ENCODE data around the gene MAGI2. TPM values are rescaled to one million over a fixed set of nuclear protein-coding genes. Genes with fewer than 3 reads are reported as not detected.

The MAGI2 gene
- total RNA-seq, 1 donor from 2014 or later, result 11.4 TPM

DNA sequence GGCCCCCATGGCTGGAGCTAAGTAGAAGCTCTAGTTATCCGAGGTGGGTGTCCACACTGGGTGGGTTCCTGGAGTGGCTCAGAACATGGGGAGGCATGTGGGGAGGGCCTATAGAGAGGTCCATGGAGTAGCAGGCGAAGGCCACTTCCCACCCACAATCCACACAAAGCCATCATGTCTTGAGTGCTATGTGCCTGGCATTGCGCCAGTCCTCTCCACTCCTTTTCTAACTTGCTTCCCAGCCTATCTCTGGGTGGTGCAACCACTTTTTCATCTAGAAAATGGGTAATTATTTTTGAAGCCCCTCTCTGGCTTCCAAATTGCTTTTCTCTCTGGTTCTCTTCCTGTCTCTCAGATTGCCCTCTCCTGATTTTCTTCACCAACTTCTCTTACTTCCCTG lies 1391.3 kb downstream of the MAGI2 start:
- no peak for DNase-seq (ENCODE audit: low spot score, unreplicated experiment)
- Mint-ChIP-seq H3K4me3 (ENCODE audit: low read depth) (no peak overlapping the region), H3K36me3 (ENCODE audit: insufficient read depth) (no peaks in the 10 kb centered on the region), H3K27ac (no peak overlapping the region), H3K27me3 (peaks cover 5% of the 10 kb centered on the region), H3K9me3 (ENCODE audit: low read depth) (no peaks in the 10 kb centered on the region), H3K4me1 (ENCODE audit: low read depth) (peaks cover 5% of the 10 kb centered on the region)
- TF ChIP-seq, protein P1, sequence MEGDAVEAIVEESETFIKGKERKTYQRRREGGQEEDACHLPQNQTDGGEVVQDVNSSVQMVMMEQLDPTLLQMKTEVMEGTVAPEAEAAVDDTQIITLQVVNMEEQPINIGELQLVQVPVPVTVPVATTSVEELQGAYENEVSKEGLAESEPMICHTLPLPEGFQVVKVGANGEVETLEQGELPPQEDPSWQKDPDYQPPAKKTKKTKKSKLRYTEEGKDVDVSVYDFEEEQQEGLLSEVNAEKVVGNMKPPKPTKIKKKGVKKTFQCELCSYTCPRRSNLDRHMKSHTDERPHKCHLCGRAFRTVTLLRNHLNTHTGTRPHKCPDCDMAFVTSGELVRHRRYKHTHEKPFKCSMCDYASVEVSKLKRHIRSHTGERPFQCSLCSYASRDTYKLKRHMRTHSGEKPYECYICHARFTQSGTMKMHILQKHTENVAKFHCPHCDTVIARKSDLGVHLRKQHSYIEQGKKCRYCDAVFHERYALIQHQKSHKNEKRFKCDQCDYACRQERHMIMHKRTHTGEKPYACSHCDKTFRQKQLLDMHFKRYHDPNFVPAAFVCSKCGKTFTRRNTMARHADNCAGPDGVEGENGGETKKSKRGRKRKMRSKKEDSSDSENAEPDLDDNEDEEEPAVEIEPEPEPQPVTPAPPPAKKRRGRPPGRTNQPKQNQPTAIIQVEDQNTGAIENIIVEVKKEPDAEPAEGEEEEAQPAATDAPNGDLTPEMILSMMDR (IDR thresholded peaks at IDR 0.05; ENCODE audit: unreplicated experiment), result no peak

DNA sequence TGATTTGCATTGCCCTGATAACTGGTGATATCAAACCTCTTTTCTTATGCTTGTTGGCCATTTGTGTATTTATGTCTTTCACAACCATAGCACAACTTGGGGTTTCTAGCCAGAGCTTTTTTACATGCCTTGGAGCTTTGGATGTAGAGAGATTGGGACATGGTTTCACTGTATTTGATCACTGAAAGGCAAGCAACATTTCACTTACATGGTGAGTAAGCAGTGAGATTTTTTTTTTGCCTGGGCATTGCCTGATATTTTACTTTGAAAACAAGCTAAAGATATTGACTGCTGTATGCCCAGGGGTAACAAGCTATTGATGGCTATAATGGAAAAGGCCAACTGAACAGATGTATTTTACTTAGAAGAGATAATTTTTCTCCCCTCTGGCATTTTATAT lies 1395.9 kb downstream of the MAGI2 start:
- Mint-ChIP-seq H3K4me3 (ENCODE audit: low read depth) (no peak overlapping the region), H3K27me3 (peaks cover 2% of the 10 kb centered on the region), H3K4me1 (ENCODE audit: low read depth) (peaks cover 12% of the 10 kb centered on the region), H3K9me3 (ENCODE audit: low read depth) (no peaks in the 10 kb centered on the region), H3K36me3 (ENCODE audit: insufficient read depth) (no peaks in the 10 kb centered on the region), H3K27ac (no peak overlapping the region)
- no peak for DNase-seq (ENCODE audit: low spot score, unreplicated experiment)
- TF ChIP-seq, protein P1 (IDR thresholded peaks at IDR 0.05; ENCODE audit: unreplicated experiment), result no peak

DNA sequence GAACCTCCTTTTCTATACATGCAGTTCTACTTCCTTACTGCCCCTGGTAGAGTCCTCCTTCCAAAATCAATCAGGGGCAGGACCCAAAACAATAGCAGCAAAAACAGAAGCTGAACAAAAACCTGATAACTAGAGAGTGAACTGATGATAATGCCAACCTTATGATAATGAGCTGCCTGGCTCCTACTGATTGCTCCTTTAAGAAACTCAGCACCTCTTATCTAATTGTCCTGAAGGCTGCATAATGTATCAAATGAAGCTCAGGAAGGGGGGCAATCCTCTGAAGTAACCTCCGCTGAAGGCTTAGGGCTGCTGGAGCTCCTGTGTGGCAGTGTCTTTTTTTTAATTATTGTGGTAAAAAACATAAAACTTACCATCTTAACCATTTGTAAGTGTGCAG lies 1397.9 kb downstream of the MAGI2 start:
- DNase-seq (ENCODE audit: low spot score, unreplicated experiment), result no peak
- H3K36me3 Mint-ChIP-seq (ENCODE audit: insufficient read depth), result no peaks in the 10 kb centered on the region
- no peaks in the 10 kb centered on the region for H3K9me3 Mint-ChIP-seq (ENCODE audit: low read depth)
- TF ChIP-seq, protein P1 (IDR thresholded peaks at IDR 0.05; ENCODE audit: unreplicated experiment), result no peak
- H3K4me3 Mint-ChIP-seq (ENCODE audit: low read depth), result peak overlapping the region; percentile 19
- H3K4me1 Mint-ChIP-seq (ENCODE audit: low read depth), result peaks cover 23% of the 10 kb centered on the region
- no peak overlapping the region for H3K27ac Mint-ChIP-seq
- no peaks in the 10 kb centered on the region for H3K27me3 Mint-ChIP-seq

DNA sequence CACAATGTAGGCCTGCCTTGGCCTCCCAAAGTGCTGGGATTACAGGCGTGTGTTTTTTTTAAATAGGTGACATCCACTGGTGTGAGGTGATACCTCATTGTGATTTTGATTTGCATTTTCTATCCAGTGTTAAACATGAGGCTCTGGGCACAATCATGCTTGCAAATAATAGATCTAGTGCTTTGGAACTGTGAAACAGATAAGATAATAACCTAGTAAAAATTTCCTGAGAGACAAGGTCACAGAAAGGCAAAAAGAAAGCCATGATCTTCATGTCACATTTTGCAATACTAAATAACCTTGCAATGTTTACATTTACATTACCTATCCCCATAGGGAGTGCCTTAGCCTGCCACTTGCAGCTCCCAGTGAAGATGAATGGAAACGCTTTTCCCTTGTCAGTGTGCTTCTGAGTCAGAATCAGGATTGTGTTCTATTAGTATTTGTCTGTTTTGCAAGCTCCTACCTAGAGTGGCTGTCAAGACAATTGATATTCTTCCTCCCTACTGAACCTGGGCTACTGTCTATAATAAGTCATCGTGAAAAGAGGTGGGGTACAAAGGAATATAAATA lies 1398.4 kb downstream of the MAGI2 start:
- TF ChIP-seq, protein P1 (IDR thresholded peaks at IDR 0.05; ENCODE audit: unreplicated experiment), result no peak
- DNase-seq (ENCODE audit: low spot score, unreplicated experiment), result no peak
- Mint-ChIP-seq H3K27me3 (no peaks in the 10 kb centered on the region), H3K9me3 (ENCODE audit: low read depth) (no peaks in the 10 kb centered on the region), H3K36me3 (ENCODE audit: insufficient read depth) (no peaks in the 10 kb centered on the region), H3K27ac (no peak overlapping the region), H3K4me3 (ENCODE audit: low read depth) (peak overlapping the region; percentile 19), H3K4me1 (ENCODE audit: low read depth) (peaks cover 26% of the 10 kb centered on the region)

DNA sequence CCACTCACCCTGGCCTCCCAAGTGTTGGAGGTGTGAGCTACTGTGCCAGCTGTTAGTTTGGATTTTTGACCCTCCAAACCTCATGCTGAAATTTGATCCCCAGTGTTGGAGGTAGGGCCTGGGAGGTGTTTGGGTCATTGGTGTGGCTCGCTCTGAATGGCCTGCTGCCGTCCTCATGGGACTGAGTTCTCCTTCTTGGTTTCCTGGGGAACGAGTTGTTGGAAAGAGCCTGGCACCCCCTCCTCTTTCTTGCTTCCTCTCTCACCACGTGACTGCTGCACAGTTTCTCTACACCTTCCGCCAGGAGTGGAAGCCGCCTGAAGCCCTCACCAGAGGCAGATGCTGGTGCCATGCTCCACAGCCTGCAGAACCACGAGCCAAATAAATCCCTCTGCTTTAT lies 1401.4 kb downstream of the MAGI2 start:
- no peaks in the 10 kb centered on the region for H3K27me3 Mint-ChIP-seq
- H3K27ac Mint-ChIP-seq, result peak overlapping the region; percentile 43
- no peaks in the 10 kb centered on the region for H3K36me3 Mint-ChIP-seq (ENCODE audit: insufficient read depth)
- H3K4me3 Mint-ChIP-seq (ENCODE audit: low read depth), result no peak overlapping the region
- TF ChIP-seq, protein P1 (IDR thresholded peaks at IDR 0.05; ENCODE audit: unreplicated experiment), result no peak
- H3K4me1 Mint-ChIP-seq (ENCODE audit: low read depth), result peaks cover 34% of the 10 kb centered on the region
- DNase-seq (ENCODE audit: low spot score, unreplicated experiment), result no peak
- no peaks in the 10 kb centered on the region for H3K9me3 Mint-ChIP-seq (ENCODE audit: low read depth)
